HepG2 (cell line): ENCODE measurements around the gene JPT2. TPM values are rescaled to one million over a fixed set of nuclear protein-coding genes. Genes with fewer than 3 reads are reported as not detected.

Source experiments
- ATAC-seq: fragments of 200-7000 bp; cut with Tn5 transposase; 3 replicates; pipeline ENCODE4 v1.9.1; 2020; ENCODE audit warnings: mild to moderate bottlenecking, moderate library complexity
- BruUV-seq: library from RNA; stranded (reverse); fragments of 400-500 nt; replicated peaks from 2 replicates; lab custom pipeline; 2021; lab: Mats Ljungman, UMichigan
- CTCF ChIA-PET: fragments of 300-600 bp; formaldehyde crosslinking; extraction: SDS; loops from one replicate; lab custom pipeline; 2021; ENCODE audit warnings: low total read pairs, inconsistent platforms, low intra/inter-chr PET ratio; lab: Yijun Ruan, JAX
- POLR2A ChIA-PET: fragments of 350-600 bp; sonication (Branson Sonifier 250); formaldehyde crosslinking; loops from one replicate; lab custom pipeline; 2020; ENCODE audit warnings: antibody characterized with exemption, inconsistent platforms; lab: Yijun Ruan, JAX
- DNase-seq: peaks from one replicate; pipeline ENCODE4 v3.0.0-alpha.2; 2015; ENCODE audit warnings: low spot score
- FAIRE-seq: peaks from 3 replicates; lab custom pipeline; 2011; peaks lifted over from hg19 to GRCh38; lab: Jason Lieb, UNC
- H2AFZ ChIP-seq: one replicate; pipeline ENCODE4 v1.6.1; 2011; ENCODE audit warnings: low read length, inconsistent platforms
- H3K27ac ChIP-seq: fragments of 300-600 bp; 3 replicates; pipeline ENCODE4 v1.8.0; 2011; ENCODE audit warnings: mixed run types, mild to moderate bottlenecking, mixed read lengths, low read length, inconsistent platforms; ENCODE audit not compliant: insufficient read depth; ENCODE audit errors: extremely low read length
- H3K27me3 ChIP-seq, 2 experiments: fragments of 200-600 bp in 1 of 2; 2 replicates in 1 of 2; 3 replicates in 1 of 2; pipeline versions ENCODE4 v1.6.0 to v1.8.0; 2011; ENCODE audit warnings: low read length in 2 of 2, mild to moderate bottlenecking in 2 of 2, moderate library complexity in 2 of 2, inconsistent platforms in 1 of 2; ENCODE audit not compliant: insufficient read depth in 2 of 2, control insufficient read depth in 1 of 2
- H3K36me3 ChIP-seq, 2 experiments: fragments of 200-600 bp in 1 of 2; replicated peaks in 1 of 2; 2 replicates in 1 of 2; 3 replicates in 1 of 2; pipeline versions ENCODE4 v1.5.1 to v1.8.0; 2011; ENCODE audit warnings: low read length in 2 of 2, inconsistent platforms in 1 of 2; ENCODE audit not compliant: insufficient read depth in 2 of 2, control insufficient read depth in 1 of 2
- H3K4me1 ChIP-seq: 2 replicates; pipeline ENCODE4 v1.5.1; 2012; ENCODE audit warnings: low read length, inconsistent platforms; ENCODE audit not compliant: insufficient read depth
- H3K4me2 ChIP-seq: 2 replicates; pipeline ENCODE4 v1.6.0; 2011; ENCODE audit warnings: low read depth, low read length, inconsistent platforms
- H3K4me3 ChIP-seq, 3 experiments: fragments of 200-600 bp in 1 of 3; sonication (generic), shearing (Covaris generic) in 1 of 3; replicated peaks in 1 of 3; 2 replicates each; pipeline ENCODE4 v1.5.1; 2011 to 2016; ENCODE audit warnings: low read length in 3 of 3, inconsistent platforms in 2 of 3, low read depth in 2 of 3, mild to moderate bottlenecking in 2 of 3, control low read depth in 1 of 3, mixed read lengths in 1 of 3; ENCODE audit not compliant: insufficient read depth in 1 of 3
- H3K79me2 ChIP-seq: one replicate; pipeline ENCODE4 v1.6.1; 2011; ENCODE audit warnings: low read length, inconsistent platforms; ENCODE audit not compliant: insufficient read depth
- H3K9ac ChIP-seq: 2 replicates; pipeline ENCODE4 v1.6.0; 2011; ENCODE audit warnings: mild to moderate bottlenecking, low read depth, low read length, inconsistent platforms; ENCODE audit not compliant: insufficient read depth
- H3K9me3 ChIP-seq: 2 replicates; pipeline ENCODE4 v1.5.1; 2012; ENCODE audit warnings: mild to moderate bottlenecking, low read length
- H4K20me1 ChIP-seq: 2 replicates; pipeline ENCODE4 v1.6.0; 2011; ENCODE audit warnings: inconsistent platforms, mild to moderate bottlenecking, low read length, moderate library complexity; ENCODE audit not compliant: insufficient read depth
- BRF2 ChIP-seq: sonication (generic); formaldehyde crosslinking; IDR thresholded peaks from 2 replicates; pipeline ENCODE4 v1.8.1; 2022; ENCODE audit warnings: mild to moderate bottlenecking, missing genetic modification reagents
- CBX2 ChIP-seq, 2 experiments: fragments of 200-600 bp in 1 of 2; sonication (generic); formaldehyde crosslinking in 1 of 2; IDR thresholded peaks; 2 replicates each; pipeline versions ENCODE4 v1.7.0 to v1.8.1; 2018 to 2022; ENCODE audit warnings: low read depth in 2 of 2, low read length in 1 of 2, mild to moderate bottlenecking in 1 of 2, missing genetic modification reagents in 1 of 2
- MBNL3 ChIP-seq: fragments of 250-450 bp; sonication (Bioruptor Pico); conservative IDR thresholded peaks from 2 replicates; pipeline ENCODE4 v1.8.0; 2022; ENCODE audit warnings: mild to moderate bottlenecking, inconsistent platforms
- MED1 ChIP-seq: sonication (generic); formaldehyde crosslinking; IDR thresholded peaks from 2 replicates; pipeline ENCODE4 v1.4.0; 2020; ENCODE audit warnings: missing genetic modification reagents
- MTF2 ChIP-seq: sonication (generic); formaldehyde crosslinking; IDR thresholded peaks from 2 replicates; pipeline ENCODE4 v1.5.0; 2020; ENCODE audit warnings: missing genetic modification reagents, borderline replicate concordance
- POGZ ChIP-seq: sonication (generic); formaldehyde crosslinking; IDR thresholded peaks from 2 replicates; pipeline ENCODE4 v1.4.0; 2020; ENCODE audit warnings: mild to moderate bottlenecking, missing genetic modification reagents
- POLR2AphosphoS2 ChIP-seq: IDR thresholded peaks from 2 replicates; pipeline ENCODE4 v1.6.1; 2011; ENCODE audit warnings: low read depth, low read length, improper control_type of control experiment
- PRDM4 ChIP-seq: sonication (generic); formaldehyde crosslinking; IDR thresholded peaks from 2 replicates; pipeline ENCODE4 v1.9.0; 2021; ENCODE audit warnings: missing genetic modification reagents, borderline replicate concordance
- THAP9 ChIP-seq: sonication (generic); formaldehyde crosslinking; IDR thresholded peaks from 2 replicates; pipeline ENCODE4; 2020; ENCODE audit warnings: missing genetic modification reagents, mild to moderate bottlenecking, borderline replicate concordance
- ZNF567 ChIP-seq: sonication (generic); formaldehyde crosslinking; IDR thresholded peaks from 2 replicates; pipeline ENCODE4 v1.8.1; 2023; ENCODE audit warnings: mild to moderate bottlenecking, missing genetic modification reagents, borderline replicate concordance
- WGBS: methylation state at CpG from one replicate; pipeline ENCODE4 v1.1.6; 2017; ENCODE audit warnings: low lambda C conversion rate; 5-methylcytosine and 5-hydroxymethylcytosine counted together
- in situ Hi-C: cut with HindIII; loops from 2 replicates; pipeline ENCODE4 v1.10.0; 2017; ENCODE audit warnings: low pct_unique_long_range_greater_than_20kb; ENCODE audit not compliant: extremely low pct_ligation_motif_present
- intact Hi-C: fragments of 100-400 bp; cut with micrococcal nuclease; formaldehyde crosslinking; loops from one replicate; pipeline ENCODE4 v1.10.0; 2022; ENCODE audit not compliant: unreplicated experiment
- polyA plus RNA-seq, 8 experiments: library from polyadenylated mRNA; depleted of rRNA in 3 of 8; stranded (reverse) in 7 of 8; unstranded in 1 of 8; fragments of >200 nt; fragmentation: Illumina TruSeq in 4 of 8; extraction: Trizol in 4 of 8; gene quantifications; 2 replicates each; pipeline versions ENCODE4 v1.2.1 to v1.2.3, GENCODE V29; 2011 to 2016; ENCODE audit warnings: low read depth in 4 of 8, missing spikeins in 1 of 8, mixed read lengths in 1 of 8; ENCODE audit not compliant: insufficient read depth in 1 of 8
- total RNA-seq, 5 experiments: library from RNA; depleted of rRNA; stranded (reverse); fragments of >200 nt; fragmentation: Illumina TruSeq; extraction: Trizol; gene quantifications; 2 replicates each; pipeline ENCODE4 v1.2.3, GENCODE V29; 2016; ENCODE audit warnings: low read depth in 1 of 5

The JPT2 gene
- total and polyA plus RNA-seq, 2 of the 13 experiments (the other 11 are each of a cell fraction or from before 2014, with no cell fraction given), result 53.5 to 89.4 TPM

GRCh38 chr16:1637526-1637925 is 40.6 kb upstream of the JPT2 start:
- Histone ChIP-seq H3K4me3 (no peak overlapping the region), H3K9ac (no peak overlapping the region), H3K36me3 (peaks cover 45 to 79% of the 10 kb centered on the region in 2 experiments), H3K79me2 (peaks cover 3% of the 10 kb centered on the region), H3K27ac (no peak overlapping the region), H3K4me1 (no peaks in the 10 kb centered on the region), H3K9me3 (no peaks in the 10 kb centered on the region), H4K20me1 (no peaks in the 10 kb centered on the region), H2AFZ (no peak overlapping the region), H3K27me3 (no peaks in the 10 kb centered on the region), H3K4me2 (no peak overlapping the region)
- WGBS, result 98% methylated on average over 11 of the region's 11 CpGs
- intact Hi-C loops (no loop called here), in situ Hi-C loops (no loop called here)
- POLR2A ChIA-PET, result no interaction called here
- TF ChIP-seq MTF2 (CRISPR knock-in tag), result no peak
- no peak for TF ChIP-seq PRDM4 (CRISPR knock-in tag)
- TF ChIP-seq ZNF567 (CRISPR knock-in tag), result no peak
- no peak for TF ChIP-seq MED1 (CRISPR knock-in tag)
- TF ChIP-seq BRF2 (CRISPR knock-in tag), result no peak
- no peak for TF ChIP-seq POLR2AphosphoS2
- no peak for TF ChIP-seq POGZ
- TF ChIP-seq MBNL3 (CRISPR knock-in tag), result no peak
- no peak for TF ChIP-seq CBX2 (IDR thresholded peaks at IDR 0.05; ENCODE audit: low read depth, low read length)
- TF ChIP-seq CBX2 (CRISPR knock-in tag; IDR thresholded peaks at IDR 0.05; ENCODE audit: low read depth), result no peak
- no peak for TF ChIP-seq THAP9 (CRISPR knock-in tag)
- no TSS peak for BruUV-seq
- DNase-seq (no peak), FAIRE-seq (no peak), ATAC-seq (no peak)
- CTCF ChIA-PET, result no interaction called here
